Tibial artery (tissue), 4 donors: ENCODE measurements around the gene TBCE.

ENCODE experiments used
- DNase-seq, 2 donors: peaks; one replicate each; pipeline ENCODE4 v3.0.0-alpha.2; 2019
- H3K27ac ChIP-seq, 2 donors: fragments of 200-600 bp; sonication (generic) in 1 of 2; 1 replicate in 1 of 2; 2 replicates in 1 of 2; pipeline ENCODE4 v1.5.1; 2018 to 2019; ENCODE audit warnings: mild to moderate bottlenecking in 1 of 2
- H3K27me3 ChIP-seq, 2 donors: fragments of 200-600 bp; sonication (generic) in 1 of 2; one replicate each; pipeline versions ENCODE4 v1.5.1 to v1.6.0; 2016 to 2019
- H3K36me3 ChIP-seq, 3 donors: fragments of 200-600 bp; sonication (generic) in 2 of 3; one replicate each; pipeline ENCODE4 v1.5.1; 2016 to 2019; ENCODE audit warnings: mild to moderate bottlenecking in 2 of 3
- H3K4me1 ChIP-seq, 4 donors: fragments of 200-600 bp; sonication (generic) in 2 of 4; 1 replicate in 3 of 4; 2 replicates in 1 of 4; pipeline ENCODE4 v1.5.1; 2016 to 2019
- H3K4me3 ChIP-seq, 2 donors: fragments of 200-600 bp; sonication (generic) in 1 of 2; 1 replicate in 1 of 2; 2 replicates in 1 of 2; pipeline ENCODE4 v1.5.1; 2018 to 2019; ENCODE audit warnings: mild to moderate bottlenecking in 2 of 2
- H3K9me3 ChIP-seq, 3 donors: fragments of 200-600 bp; sonication (generic) in 1 of 3; one replicate each; pipeline ENCODE4 v1.5.1; 2016 to 2019
- intact Hi-C: fragments of 100-400 bp; cut with DNase I; formaldehyde crosslinking; loops from one replicate; pipeline ENCODE4 v1.15.0; 2023; ENCODE audit warnings: low total_unique reads
- TF ChIP-seq, protein P1 (sequence below), 2 experiments: fragments of 200-600 bp in 1 of 2; fragments of 450-650 bp in 1 of 2; IDR thresholded peaks; one replicate each; pipeline ENCODE4 v1.5.1; 2017 to 2019; ENCODE audit warnings: antibody characterized with exemption in 2 of 2, mild to moderate bottlenecking in 1 of 2, moderate library complexity in 1 of 2

TBCE gene

DNA sequence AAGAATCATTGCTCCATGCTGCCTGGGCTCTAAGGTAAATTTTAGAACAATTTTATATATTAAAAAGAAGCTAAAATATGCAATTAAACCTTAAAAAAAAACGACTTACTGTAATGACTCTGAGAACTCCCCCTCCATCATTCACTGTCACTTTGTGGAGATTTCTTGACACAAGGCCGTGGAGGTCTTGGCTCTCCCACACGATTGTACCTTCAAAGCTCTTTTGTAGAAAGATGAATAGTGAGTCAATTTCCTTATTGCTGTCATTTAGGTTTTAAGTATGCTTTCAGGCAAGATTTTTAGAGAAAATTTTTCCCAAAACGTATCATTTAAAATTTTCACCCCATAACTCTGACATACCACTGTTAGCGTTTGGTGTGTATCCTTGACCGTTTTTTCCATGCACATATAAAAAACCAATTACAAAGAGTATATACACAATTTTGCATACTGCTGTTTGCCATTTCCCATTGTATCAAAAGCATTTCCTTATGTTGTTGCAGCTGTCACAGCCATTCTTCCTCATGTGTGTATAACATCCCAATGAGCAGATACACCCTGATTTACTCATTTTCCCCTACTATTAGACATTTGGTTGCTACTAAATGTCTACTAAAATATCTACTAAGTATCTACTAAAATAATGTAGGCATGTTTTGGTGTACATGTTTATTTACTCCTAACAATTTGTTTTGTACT is 103.7 kb downstream of the TBCE start:
- Histone ChIP-seq H3K27ac (no peak overlapping the region), H3K27me3 (no peaks in the 10 kb centered on the region), H3K9me3 (no peaks in the 10 kb centered on the region), H3K4me1 (no peaks in the 10 kb centered on the region), H3K4me3 (no peak overlapping the region), H3K36me3 (peaks cover 24 to 56% (median 35%) of the 10 kb centered on the region in 3 donors)
- TF ChIP-seq, protein P1, sequence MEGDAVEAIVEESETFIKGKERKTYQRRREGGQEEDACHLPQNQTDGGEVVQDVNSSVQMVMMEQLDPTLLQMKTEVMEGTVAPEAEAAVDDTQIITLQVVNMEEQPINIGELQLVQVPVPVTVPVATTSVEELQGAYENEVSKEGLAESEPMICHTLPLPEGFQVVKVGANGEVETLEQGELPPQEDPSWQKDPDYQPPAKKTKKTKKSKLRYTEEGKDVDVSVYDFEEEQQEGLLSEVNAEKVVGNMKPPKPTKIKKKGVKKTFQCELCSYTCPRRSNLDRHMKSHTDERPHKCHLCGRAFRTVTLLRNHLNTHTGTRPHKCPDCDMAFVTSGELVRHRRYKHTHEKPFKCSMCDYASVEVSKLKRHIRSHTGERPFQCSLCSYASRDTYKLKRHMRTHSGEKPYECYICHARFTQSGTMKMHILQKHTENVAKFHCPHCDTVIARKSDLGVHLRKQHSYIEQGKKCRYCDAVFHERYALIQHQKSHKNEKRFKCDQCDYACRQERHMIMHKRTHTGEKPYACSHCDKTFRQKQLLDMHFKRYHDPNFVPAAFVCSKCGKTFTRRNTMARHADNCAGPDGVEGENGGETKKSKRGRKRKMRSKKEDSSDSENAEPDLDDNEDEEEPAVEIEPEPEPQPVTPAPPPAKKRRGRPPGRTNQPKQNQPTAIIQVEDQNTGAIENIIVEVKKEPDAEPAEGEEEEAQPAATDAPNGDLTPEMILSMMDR (IDR thresholded peaks at IDR 0.05), result no peak
- no peak for DNase-seq
- intact Hi-C loops, result no loop called here

DNA sequence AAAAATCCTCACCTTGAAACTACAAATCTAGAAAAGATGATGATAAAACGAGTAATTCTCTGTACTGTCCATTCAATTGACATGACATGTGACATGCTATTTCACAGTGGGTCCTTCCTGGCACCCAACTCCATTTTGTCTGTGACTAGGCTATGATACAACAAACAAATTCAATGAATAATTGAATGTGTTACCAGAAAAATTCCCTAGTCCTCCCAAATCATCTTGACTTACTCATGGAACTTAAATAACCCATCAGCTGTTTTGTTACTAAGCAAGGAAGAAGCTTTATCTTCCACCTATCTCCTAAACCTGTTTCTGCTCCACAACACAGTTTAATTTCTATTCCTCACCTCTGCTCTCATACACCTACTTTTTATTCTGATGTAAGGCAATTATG is 106.6 kb downstream of the TBCE start:
- no peaks in the 10 kb centered on the region for H3K9me3 ChIP-seq
- no peak overlapping the region for H3K4me3 ChIP-seq
- H3K27me3 ChIP-seq, result no peaks in the 10 kb centered on the region
- H3K4me1 ChIP-seq, result no peaks in the 10 kb centered on the region
- intact Hi-C loops, result no loop called here
- no peak overlapping the region for H3K27ac ChIP-seq
- TF ChIP-seq, protein P1 (IDR thresholded peaks at IDR 0.05), result no peak
- no peak for DNase-seq
- H3K36me3 ChIP-seq, result peaks cover 40 to 69% (median 52%) of the 10 kb centered on the region in 3 donors

- TF ChIP-seq, protein P1 (IDR thresholded peaks at IDR 0.05), result no peak
- no peaks in the 10 kb centered on the region for H3K4me1 ChIP-seq
- DNase-seq, result no peak
- no peak overlapping the region for H3K27ac ChIP-seq
- no peaks in the 10 kb centered on the region for H3K9me3 ChIP-seq
- peaks cover 56 to 71% (median 56%) of the 10 kb centered on the region in 3 donors for H3K36me3 ChIP-seq
- no peaks in the 10 kb centered on the region for H3K27me3 ChIP-seq
- intact Hi-C loops, result no loop called here
- no peak overlapping the region for H3K4me3 ChIP-seq
These were observed 115.9 kb downstream of the TBCE start for GRCh38 chr1:235483090-235483489.

DNA sequence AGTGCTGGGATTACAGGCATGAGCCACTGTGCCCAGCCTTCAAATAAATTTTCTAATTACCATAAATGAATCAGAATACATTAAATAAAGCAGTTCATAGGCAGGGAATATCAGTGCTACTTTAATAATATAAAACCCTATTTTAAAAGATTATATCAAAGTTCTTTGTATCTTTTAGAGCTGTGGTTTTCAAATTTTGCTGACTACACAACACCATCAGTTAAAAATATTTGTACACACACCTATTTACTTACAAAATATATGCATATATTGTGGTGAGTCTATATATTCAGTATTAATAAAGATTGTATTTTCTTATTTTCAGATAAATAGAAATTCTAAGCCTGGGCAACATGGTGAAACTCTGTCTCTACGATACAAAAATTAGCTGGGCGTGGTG is 118.3 kb downstream of the TBCE start:
- intact Hi-C loops, result no loop called here
- TF ChIP-seq, protein P1 (IDR thresholded peaks at IDR 0.05), result no peak
- Histone ChIP-seq H3K4me1 (peaks cover 0 to 7% (median 0%) of the 10 kb centered on the region in 4 donors), H3K27me3 (no peaks in the 10 kb centered on the region), H3K27ac (no peak overlapping the region), H3K4me3 (no peak overlapping the region), H3K36me3 (peaks cover 32 to 68% (median 43%) of the 10 kb centered on the region in 3 donors), H3K9me3 (no peaks in the 10 kb centered on the region)
- no peak for DNase-seq

DNA sequence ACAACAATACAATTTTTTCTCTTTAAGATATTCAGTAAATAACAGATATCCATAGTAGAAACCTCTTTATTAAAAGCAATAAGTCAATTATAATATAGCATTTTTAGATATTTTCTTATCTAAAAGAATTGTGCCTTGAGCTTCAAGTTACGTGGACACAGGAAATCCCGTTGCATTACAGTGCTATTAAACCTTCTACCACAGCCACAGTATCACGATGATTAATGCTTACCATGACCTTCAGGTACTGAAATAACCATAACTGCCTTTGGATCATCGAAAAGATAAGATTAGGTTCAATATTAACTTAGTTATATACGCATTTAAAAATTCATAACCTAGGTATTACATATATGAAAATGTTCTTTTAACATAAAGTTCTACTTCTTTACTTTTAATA is 119.1 kb downstream of the TBCE start:
- intact Hi-C loops, result no loop called here
- peaks cover 34 to 65% (median 38%) of the 10 kb centered on the region in 3 donors for H3K36me3 ChIP-seq

More for the DNA sequence above, 119.1 kb downstream of the TBCE start:
- Histone ChIP-seq H3K27me3 (no peaks in the 10 kb centered on the region), H3K27ac (no peak overlapping the region), H3K4me1 (peaks cover 0 to 7% (median 0%) of the 10 kb centered on the region in 4 donors), H3K4me3 (no peak overlapping the region), H3K9me3 (no peaks in the 10 kb centered on the region)
- TF ChIP-seq, protein P1 (IDR thresholded peaks at IDR 0.05), result no peak
- no peak for DNase-seq
